Activated CD4-positive, alpha-beta memory T cell treated with anti-CD3 and anti-CD28 coated beads for 36 hours (primary cell): ENCODE results near the gene PURA. TPM values are rescaled to one million over a fixed set of nuclear protein-coding genes. Genes with fewer than 3 reads are reported as not detected.

Source experiments
- CTCF ChIA-PET: fragments of 350-600 bp; sonication (Branson Sonifier 250); formaldehyde crosslinking; loops from one replicate; lab custom pipeline; 2021; ENCODE audit warnings: antibody characterized with exemption, inconsistent platforms; lab: Charles Lee
- POLR2A ChIA-PET: fragments of 350-600 bp; sonication (Branson Sonifier 250); formaldehyde crosslinking; loops from one replicate; lab custom pipeline; 2021; ENCODE audit warnings: antibody characterized with exemption; lab: Charles Lee
- DNase-seq: peaks from one replicate; pipeline ENCODE4 v3.0.0-alpha.2; 2020
- H3K27ac Mint-ChIP-seq: one replicate; pipeline ENCODE4 v1.8.0; 2021; ENCODE audit warnings: mixed read lengths
- H3K27me3 Mint-ChIP-seq: one replicate; pipeline ENCODE4 v1.8.0; 2021; ENCODE audit warnings: mixed read lengths
- H3K36me3 Mint-ChIP-seq: one replicate; pipeline ENCODE4 v1.8.0; 2021; ENCODE audit warnings: mixed read lengths
- H3K4me1 Mint-ChIP-seq: one replicate; pipeline ENCODE4 v1.8.0; 2021; ENCODE audit warnings: low read depth, mixed read lengths
- H3K4me3 Mint-ChIP-seq: one replicate; pipeline ENCODE4 v1.8.0; 2021; ENCODE audit warnings: mild to moderate bottlenecking, mixed read lengths
- H3K9me3 Mint-ChIP-seq: one replicate; pipeline ENCODE4 v1.8.0; 2021; ENCODE audit warnings: mixed read lengths
- intact Hi-C: fragments of 100-400 bp; cut with micrococcal nuclease; formaldehyde crosslinking; loops from one replicate; pipeline ENCODE4 v1.15.1; 2023
- total RNA-seq, 2 experiments: library from RNA; stranded (reverse); gene quantifications; one replicate each; pipeline ENCODE4 v1.2.3, GENCODE V29; 2021

The PURA gene
- total RNA-seq, 2 experiments from 2014 or later, result 12.0 to 12.3 TPM

- H3K9me3 Mint-ChIP-seq, result no peaks in the 10 kb centered on the region
- H3K27ac Mint-ChIP-seq, result no peak overlapping the region
- H3K27me3 Mint-ChIP-seq, result no peaks in the 10 kb centered on the region
- peaks cover 54% of the 10 kb centered on the region for H3K4me1 Mint-ChIP-seq
- peaks cover 6% of the 10 kb centered on the region for H3K36me3 Mint-ChIP-seq
- CTCF ChIA-PET, result interaction anchor here (1.1 to 2.5 kb wide), 4 partner anchors 8 to 36 kb away, joined by 3 to 11 read pairs (median 4); no protein-coding TSS in a partner anchor
- POLR2A ChIA-PET, result no interaction called here
- no peak for DNase-seq
- intact Hi-C loops, result loop anchor here (2.0 to 10.0 kb wide), 4 partner anchors 38 to 548 kb away; partner anchors contain the start of genes ANKHD1, SRA1 and UBE2D2
- peak overlapping the region; percentile 98 for H3K4me3 Mint-ChIP-seq
These were observed 3.9 kb upstream of the PURA start for GRCh38 chr5:140109759-140110645.

GRCh38 chr5:140110646-140110957 is 3.3 kb upstream of the PURA start:
- peaks cover 57% of the 10 kb centered on the region for H3K4me1 Mint-ChIP-seq
- H3K27me3 Mint-ChIP-seq, result no peaks in the 10 kb centered on the region
- CTCF ChIA-PET, result interaction anchor here (1.1 to 2.5 kb wide), 3 partner anchors 11 to 35 kb away, joined by 3 to 11 read pairs (median 4); no protein-coding TSS in a partner anchor
- no peak overlapping the region for H3K4me3 Mint-ChIP-seq
- POLR2A ChIA-PET, result no interaction called here
- H3K9me3 Mint-ChIP-seq, result no peaks in the 10 kb centered on the region
- DNase-seq, result no peak
- intact Hi-C loops, result no loop called here
- H3K36me3 Mint-ChIP-seq, result peaks cover 8% of the 10 kb centered on the region
- no peak overlapping the region for H3K27ac Mint-ChIP-seq

GRCh38 chr5:140111011-140111858 is 2.7 kb upstream of the PURA start:
- POLR2A ChIA-PET, result no interaction called here
- no peak overlapping the region for H3K27ac Mint-ChIP-seq

GRCh38 chr5:140111859-140112551 is 1.9 kb upstream of the PURA start:
- intact Hi-C loops, result no loop called here
- no peaks in the 10 kb centered on the region for H3K27me3 Mint-ChIP-seq
- no peak for DNase-seq
- POLR2A ChIA-PET, result no interaction called here
- H3K4me3 Mint-ChIP-seq, result peak overlapping the region; percentile 83
- H3K4me1 Mint-ChIP-seq, result peaks cover 58% of the 10 kb centered on the region
- no peak overlapping the region for H3K27ac Mint-ChIP-seq
- CTCF ChIA-PET, result interaction anchor here (0.6 to 8.1 kb wide), 4 partner anchors 32 to 99 kb away, joined by 3 to 112 read pairs (median 4); no protein-coding TSS in a partner anchor
- peaks cover 8% of the 10 kb centered on the region for H3K36me3 Mint-ChIP-seq
- H3K9me3 Mint-ChIP-seq, result no peaks in the 10 kb centered on the region

More at GRCh38 chr5:140111011-140111858, 2.7 kb upstream of the PURA start:
- Mint-ChIP-seq H3K4me1 (peaks cover 60% of the 10 kb centered on the region), H3K4me3 (no peak overlapping the region), H3K27me3 (no peaks in the 10 kb centered on the region), H3K36me3 (peaks cover 8% of the 10 kb centered on the region), H3K9me3 (no peaks in the 10 kb centered on the region)
- CTCF ChIA-PET, result interaction anchor here (1.1 to 8.1 kb wide), 3 partner anchors 10 to 38 kb away, joined by 3 to 112 read pairs (median 4); no protein-coding TSS in a partner anchor
- no peak for DNase-seq
- intact Hi-C loops, result no loop called here

GRCh38 chr5:140112685-140113179 is 1.2 kb upstream of the PURA start:
- Mint-ChIP-seq H3K27ac (peak overlapping the region; percentile 89), H3K4me3 (peak overlapping the region; percentile 83), H3K27me3 (no peaks in the 10 kb centered on the region), H3K36me3 (peaks cover 8% of the 10 kb centered on the region), H3K4me1 (peaks cover 62% of the 10 kb centered on the region), H3K9me3 (no peaks in the 10 kb centered on the region)
- intact Hi-C loops, result no loop called here
- CTCF ChIA-PET, result interaction anchor here (0.6 to 8.1 kb wide), 5 partner anchors 11 to 100 kb away, joined by 3 to 112 read pairs (median 4); no protein-coding TSS in a partner anchor
- DNase-seq, result no peak
- POLR2A ChIA-PET, result no interaction called here

GRCh38 chr5:140113180-140113698 is 670 bp upstream of the PURA start:
- POLR2A ChIA-PET, result interaction anchor here (0.9 kb wide), 1 partner anchor 40 kb away, joined by 3 read pairs; no protein-coding TSS in a partner anchor
- Mint-ChIP-seq H3K27ac (peak overlapping the region; percentile 89), H3K4me3 (peak overlapping the region; percentile 83), H3K9me3 (no peaks in the 10 kb centered on the region), H3K36me3 (peaks cover 8% of the 10 kb centered on the region), H3K4me1 (peaks cover 66% of the 10 kb centered on the region), H3K27me3 (no peaks in the 10 kb centered on the region)
- CTCF ChIA-PET, result interaction anchor here (1.2 to 8.1 kb wide), 3 partner anchors 11 to 39 kb away, joined by 4 to 112 read pairs (median 8); no protein-coding TSS in a partner anchor
- intact Hi-C loops, result no loop called here
- peak; percentile 43 for DNase-seq

GRCh38 chr5:140114341-140115185 is 654 bp downstream of the PURA start:
- ChIA-PET CTCF (interaction anchor here (0.6 to 8.1 kb wide), 5 partner anchors 9 to 42 kb away, joined by 3 to 112 read pairs (median 6); no protein-coding TSS in a partner anchor), POLR2A (interaction anchor here (0.6 to 1.0 kb wide), 3 partner anchors 8 to 42 kb away, joined by 3 to 5 read pairs (median 3); no protein-coding TSS in a partner anchor)
- Mint-ChIP-seq H3K36me3 (peaks cover 5% of the 10 kb centered on the region), H3K4me3 (peak overlapping the region; percentile 83), H3K9me3 (no peaks in the 10 kb centered on the region), H3K27ac (peak overlapping the region; percentile 68), H3K27me3 (no peaks in the 10 kb centered on the region), H3K4me1 (peaks cover 61% of the 10 kb centered on the region)
- intact Hi-C loops, result loop anchor here (1.0 kb wide), 2 partner anchors 7 to 9 kb away; no protein-coding TSS in a partner anchor
- peak; percentile 55 for DNase-seq

GRCh38 chr5:140115186-140115500 is 1.2 kb downstream of the PURA start:
- H3K9me3 Mint-ChIP-seq, result no peaks in the 10 kb centered on the region
- H3K4me3 Mint-ChIP-seq, result peak overlapping the region; percentile 83
- DNase-seq, result no peak
- CTCF ChIA-PET, result interaction anchor here (0.6 to 8.1 kb wide), 6 partner anchors 9 to 45 kb away, joined by 3 to 112 read pairs (median 6); no protein-coding TSS in a partner anchor
- H3K27ac Mint-ChIP-seq, result peak overlapping the region; percentile 68
- no peaks in the 10 kb centered on the region for H3K27me3 Mint-ChIP-seq
- intact Hi-C loops, result loop anchor here (1.0 kb wide), 2 partner anchors 8 kb away; no protein-coding TSS in a partner anchor
- H3K36me3 Mint-ChIP-seq, result peaks cover 5% of the 10 kb centered on the region
- POLR2A ChIA-PET, result interaction anchor here (0.6 kb wide), 2 partner anchors 30 to 551 kb away, joined by 4 to 5 read pairs; no protein-coding TSS in a partner anchor
- peaks cover 58% of the 10 kb centered on the region for H3K4me1 Mint-ChIP-seq

- H3K4me3 Mint-ChIP-seq, result no peak overlapping the region
- POLR2A ChIA-PET, result interaction anchor here (1.0 kb wide), 2 partner anchors 9 to 17 kb away, joined by 3 to 6 read pairs; no protein-coding TSS in a partner anchor
These were observed 2.8 kb downstream of the PURA start for GRCh38 chr5:140116716-140117115.

GRCh38 chr5:140117523-140117922 is 3.6 kb downstream of the PURA start:
- Mint-ChIP-seq H3K27ac (no peak overlapping the region), H3K27me3 (no peaks in the 10 kb centered on the region), H3K9me3 (no peaks in the 10 kb centered on the region), H3K4me3 (no peak overlapping the region), H3K36me3 (peaks cover 5% of the 10 kb centered on the region), H3K4me1 (peaks cover 54% of the 10 kb centered on the region)
- CTCF ChIA-PET, result interaction anchor here (0.8 to 8.1 kb wide), 4 partner anchors 17 to 27 kb away, joined by 3 to 112 read pairs (median 4); no protein-coding TSS in a partner anchor
- intact Hi-C loops, result loop anchor here (2.0 kb wide), 2 partner anchors 15 to 45 kb away; no protein-coding TSS in a partner anchor
- no peak for DNase-seq
- POLR2A ChIA-PET, result interaction anchor here (1.0 kb wide), 1 partner anchor 17 kb away, joined by 3 read pairs; no protein-coding TSS in a partner anchor

More at GRCh38 chr5:140116716-140117115, 2.8 kb downstream of the PURA start:
- intact Hi-C loops, result loop anchor here (1.0 to 2.0 kb wide), 3 partner anchors 16 to 44 kb away; no protein-coding TSS in a partner anchor
- CTCF ChIA-PET, result interaction anchor here (0.6 to 8.1 kb wide), 7 partner anchors 17 to 236 kb away, joined by 3 to 112 read pairs (median 3); no protein-coding TSS in a partner anchor
- Mint-ChIP-seq H3K36me3 (peaks cover 5% of the 10 kb centered on the region), H3K27ac (no peak overlapping the region), H3K9me3 (no peaks in the 10 kb centered on the region), H3K27me3 (no peaks in the 10 kb centered on the region), H3K4me1 (peaks cover 56% of the 10 kb centered on the region)
- no peak for DNase-seq
